Measurements from ENCODE around the gene ALKBH5. TPM values are rescaled to one million over a fixed set of nuclear protein-coding genes. Genes with fewer than 3 reads are reported as not detected.

Gene ALKBH5
- total RNA-seq, 1 donor from 2014 or later, result 100 TPM

DNA sequence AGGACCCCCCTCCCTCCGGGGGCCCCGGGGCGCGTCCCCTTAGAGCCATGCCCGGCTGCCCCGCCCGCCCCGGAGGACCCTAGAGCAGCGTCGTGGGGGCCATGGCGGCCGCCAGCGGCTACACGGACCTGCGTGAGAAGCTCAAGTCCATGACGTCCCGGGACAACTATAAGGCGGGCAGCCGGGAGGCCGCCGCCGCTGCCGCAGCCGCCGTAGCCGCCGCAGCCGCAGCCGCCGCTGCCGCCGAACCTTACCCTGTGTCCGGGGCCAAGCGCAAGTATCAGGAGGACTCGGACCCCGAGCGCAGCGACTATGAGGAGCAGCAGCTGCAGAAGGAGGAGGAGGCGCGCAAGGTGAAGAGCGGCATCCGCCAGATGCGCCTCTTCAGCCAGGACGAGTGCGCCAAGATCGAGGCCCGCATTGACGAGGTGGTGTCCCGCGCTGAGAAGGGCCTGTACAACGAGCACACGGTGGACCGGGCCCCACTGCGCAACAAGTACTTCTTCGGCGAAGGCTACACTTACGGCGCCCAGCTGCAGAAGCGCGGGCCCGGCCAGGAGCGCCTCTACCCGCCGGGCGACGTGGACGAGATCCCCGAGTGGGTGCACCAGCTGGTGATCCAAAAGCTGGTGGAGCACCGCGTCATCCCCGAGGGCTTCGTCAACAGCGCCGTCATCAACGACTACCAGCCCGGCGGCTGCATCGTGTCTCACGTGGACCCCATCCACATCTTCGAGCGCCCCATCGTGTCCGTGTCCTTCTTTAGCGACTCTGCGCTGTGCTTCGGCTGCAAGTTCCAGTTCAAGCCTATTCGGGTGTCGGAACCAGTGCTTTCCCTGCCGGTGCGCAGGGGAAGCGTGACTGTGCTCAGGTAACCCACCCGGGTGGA, 759 bp downstream of the ALKBH5 start:
- intact Hi-C loops (cut with micrococcal nuclease), result loop anchor here (2.0 to 5.0 kb wide), 7 partner anchors 32 to 1193 kb away; partner anchors contain the start of genes MAPK7, MED9, RAI1 and SREBF1

DNA sequence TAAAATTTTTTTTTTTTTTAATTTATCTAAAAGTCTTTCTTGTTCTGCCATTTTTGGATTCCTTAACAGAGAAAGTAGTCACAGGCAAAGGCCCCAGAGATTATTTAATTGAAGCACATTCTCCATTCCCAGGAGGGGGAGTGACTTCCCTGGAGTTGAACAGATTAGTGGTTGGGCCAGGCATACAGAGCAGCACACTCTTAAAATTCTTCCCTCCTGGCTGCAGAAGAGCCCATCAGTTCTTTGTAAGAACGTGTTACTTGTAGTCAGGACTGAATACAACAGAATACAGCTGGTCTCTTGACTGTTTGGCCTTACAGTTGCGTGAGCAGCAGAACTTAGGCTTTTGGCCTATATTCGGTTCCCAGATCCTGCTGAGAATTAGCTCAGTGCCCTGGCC, 1.8 kb downstream of the ALKBH5 start:
- intact Hi-C loops (cut with micrococcal nuclease), result loop anchor here (2.0 kb wide), 2 partner anchors 31 to 709 kb away; partner anchors contain the start of gene MED9

GRCh38 chr17:18185832-18186626, 2.4 kb downstream of the ALKBH5 start:
- intact Hi-C loops (cut with micrococcal nuclease), result loop anchor here (2.0 kb wide), 2 partner anchors 31 to 709 kb away; partner anchors contain the start of gene MED9

GRCh38 chr17:18186627-18186982, 3.0 kb downstream of the ALKBH5 start:
- intact Hi-C loops (cut with micrococcal nuclease), result no loop called here

DNA sequence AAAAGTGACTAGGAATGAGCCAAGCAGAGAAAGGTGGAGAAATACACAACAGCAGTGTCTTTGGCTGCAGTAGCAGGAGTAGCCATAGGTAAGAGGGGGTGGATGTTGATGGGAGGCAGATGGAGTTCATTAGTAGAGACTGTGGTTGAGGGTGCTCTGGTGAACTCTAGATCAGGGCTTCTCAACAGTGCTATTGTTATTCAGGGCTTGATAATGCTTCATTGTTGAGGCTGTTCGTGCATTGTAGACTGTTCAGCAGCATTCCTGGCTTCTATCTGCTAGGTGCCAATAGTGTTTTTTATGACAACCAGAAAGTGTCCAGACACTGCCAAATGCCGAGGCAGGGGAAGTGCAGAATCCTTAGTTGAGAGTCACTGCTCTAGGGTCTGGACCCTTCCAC, 3.6 kb downstream of the ALKBH5 start:
- intact Hi-C loops (cut with micrococcal nuclease), result no loop called here

GRCh38 chr17:18187821-18188761, 4.5 kb downstream of the ALKBH5 start:
- intact Hi-C loops (cut with micrococcal nuclease), result no loop called here

- intact Hi-C loops (cut with micrococcal nuclease), result no loop called here
These were observed 7.1 kb downstream of the ALKBH5 start for GRCh38 chr17:18190628-18191235.

- intact Hi-C loops (cut with micrococcal nuclease), result no loop called here
These were observed 7.6 kb downstream of the ALKBH5 start for GRCh38 chr17:18191236-18191667.

GRCh38 chr17:18191967-18192366, 8.3 kb downstream of the ALKBH5 start:
- intact Hi-C loops (cut with micrococcal nuclease), result no loop called here

DNA sequence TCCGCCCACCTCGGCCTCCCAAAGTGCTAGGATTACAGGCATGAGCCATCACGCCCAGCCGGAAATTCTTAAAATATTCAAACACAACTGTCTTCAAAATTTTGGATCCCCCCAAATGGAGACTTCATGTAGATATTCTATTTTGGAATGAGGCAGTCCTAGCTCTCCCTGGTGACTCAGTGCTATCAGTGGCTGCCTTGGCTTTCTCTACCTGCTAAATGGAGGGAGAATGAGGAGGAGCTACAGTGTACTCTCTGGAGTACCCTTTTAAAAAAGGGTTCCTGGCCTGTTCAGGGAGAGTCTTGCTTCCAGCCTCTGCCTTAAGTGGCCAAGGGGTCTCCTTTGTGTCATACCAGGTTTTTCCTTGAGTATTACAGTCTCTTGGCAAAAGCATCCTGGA, 10.8 kb downstream of the ALKBH5 start:
- intact Hi-C loops (cut with micrococcal nuclease), result no loop called here

- intact Hi-C loops (cut with micrococcal nuclease), result no loop called here
These were observed 11.2 kb downstream of the ALKBH5 start for GRCh38 chr17:18194804-18195203.

DNA sequence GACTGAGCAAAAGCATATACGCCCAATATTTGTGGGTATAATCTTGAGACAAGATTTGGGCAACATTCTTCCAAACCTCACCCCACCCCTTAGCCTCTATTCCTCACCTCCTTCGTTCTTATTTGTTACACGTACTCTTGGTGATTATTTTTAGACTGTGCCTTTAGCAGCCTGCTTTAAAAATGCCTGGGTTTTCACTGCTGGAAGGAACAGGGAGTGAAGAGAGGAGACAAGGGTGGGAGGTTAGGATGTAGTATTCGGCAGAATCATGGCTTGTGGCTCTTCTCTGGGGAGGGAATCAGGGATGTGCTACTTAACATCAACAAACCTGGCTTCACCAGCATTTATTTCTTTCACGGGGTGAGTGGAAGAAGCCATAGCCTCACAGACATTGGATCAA, 11.6 kb downstream of the ALKBH5 start:
- intact Hi-C loops (cut with micrococcal nuclease), result no loop called here

DNA sequence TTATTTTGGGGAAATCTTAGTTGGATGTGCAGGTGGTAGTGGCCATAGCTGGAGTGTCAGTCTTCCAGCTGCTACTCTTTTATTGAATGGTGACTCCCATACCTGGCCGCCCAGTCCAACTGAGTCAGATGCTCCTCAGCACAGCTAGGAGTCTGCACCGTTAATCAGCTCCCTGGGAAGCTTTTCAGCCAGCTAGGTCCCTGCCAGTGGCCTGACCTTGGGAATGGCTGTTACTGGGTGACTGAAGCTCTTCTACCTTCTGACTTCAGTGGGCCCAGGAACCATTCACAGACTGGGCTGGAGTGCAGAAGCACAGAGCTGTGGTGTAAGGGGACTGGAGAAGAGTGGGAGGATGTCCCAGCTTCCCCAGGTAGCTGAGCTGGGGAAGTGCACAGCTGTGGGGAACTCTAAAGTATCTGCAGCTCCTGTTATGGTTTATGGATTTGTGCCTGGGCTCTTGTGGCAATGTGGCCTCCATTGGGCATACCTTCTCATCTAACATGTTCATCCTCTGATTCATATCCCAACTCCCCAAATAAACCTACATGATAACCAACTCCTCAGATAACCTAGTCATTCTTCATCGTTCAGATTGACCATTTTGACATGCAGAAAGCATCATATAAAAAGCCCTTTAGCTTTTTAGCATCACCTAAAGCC, 14.0 kb downstream of the ALKBH5 start:
- intact Hi-C loops (cut with micrococcal nuclease), result no loop called here

DNA sequence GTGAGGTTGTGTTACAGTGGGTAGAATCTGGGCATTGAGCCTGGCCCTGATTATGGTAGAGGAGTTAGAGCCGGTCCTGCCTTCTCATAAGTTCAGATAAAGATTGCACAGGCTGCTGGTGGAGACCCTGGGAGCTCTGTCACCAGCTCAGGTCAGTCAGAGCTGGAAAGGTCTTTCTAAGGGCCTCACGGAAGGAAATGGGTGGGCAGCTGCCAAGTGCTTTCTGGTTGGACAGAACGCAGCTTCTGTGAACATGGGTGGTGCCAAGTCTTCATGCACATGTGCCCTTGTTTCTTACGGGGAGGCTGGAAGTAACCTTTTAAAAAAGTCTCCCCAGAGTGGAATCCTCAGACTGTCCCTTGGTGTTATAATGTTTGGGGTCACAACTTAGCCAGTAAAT, 14.9 kb downstream of the ALKBH5 start:
- intact Hi-C loops (cut with micrococcal nuclease), result no loop called here

DNA sequence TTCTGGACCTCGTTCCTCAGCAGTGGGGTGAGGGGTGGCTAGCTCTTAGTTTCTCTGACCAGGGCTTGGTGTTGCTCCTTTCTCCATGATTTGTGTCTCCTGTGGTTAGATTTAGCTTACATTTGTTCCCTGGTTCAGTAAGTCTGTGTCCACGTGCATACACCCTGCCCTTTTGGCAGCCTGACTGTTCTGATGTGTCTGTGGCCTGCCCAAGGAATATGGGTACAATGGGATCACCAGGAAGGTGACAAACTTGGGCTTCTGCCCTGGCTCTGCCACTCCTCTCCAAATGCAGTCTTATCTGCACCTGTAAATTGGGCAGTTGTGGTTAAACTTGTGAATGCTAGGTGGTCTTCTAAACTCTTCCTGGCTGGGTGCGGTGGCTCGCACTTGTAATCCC, 17.5 kb downstream of the ALKBH5 start:
- intact Hi-C loops (cut with micrococcal nuclease), result no loop called here

- intact Hi-C loops (cut with micrococcal nuclease), result no loop called here
These were observed 19.7 kb downstream of the ALKBH5 start for GRCh38 chr17:18203308-18203707.

GRCh38 chr17:18205861-18206260, 22.2 kb downstream of the ALKBH5 start:
- intact Hi-C loops (cut with micrococcal nuclease), result no loop called here

- intact Hi-C loops (cut with micrococcal nuclease), result no loop called here
These were observed 23.3 kb downstream of the ALKBH5 start for GRCh38 chr17:18206962-18207361.

- intact Hi-C loops (cut with micrococcal nuclease), result no loop called here
These were observed 24.5 kb downstream of the ALKBH5 start for GRCh38 chr17:18208092-18208491.

GRCh38 chr17:18213666-18214270, 30.1 kb downstream of the ALKBH5 start:
- intact Hi-C loops (cut with micrococcal nuclease), result no loop called here
